Measurements from ENCODE around the gene STX8. TPM values are rescaled to one million over a fixed set of nuclear protein-coding genes. Genes with fewer than 3 reads are reported as not detected.
"Not testable (repeated sequence)": the region's sequence is repeated elsewhere in the genome, so short reads cannot be mapped to it uniquely, and the experiment has no call there.

STX8 gene
- total RNA-seq, 1 donor from 2014 or later, result 75.9 TPM

DNA sequence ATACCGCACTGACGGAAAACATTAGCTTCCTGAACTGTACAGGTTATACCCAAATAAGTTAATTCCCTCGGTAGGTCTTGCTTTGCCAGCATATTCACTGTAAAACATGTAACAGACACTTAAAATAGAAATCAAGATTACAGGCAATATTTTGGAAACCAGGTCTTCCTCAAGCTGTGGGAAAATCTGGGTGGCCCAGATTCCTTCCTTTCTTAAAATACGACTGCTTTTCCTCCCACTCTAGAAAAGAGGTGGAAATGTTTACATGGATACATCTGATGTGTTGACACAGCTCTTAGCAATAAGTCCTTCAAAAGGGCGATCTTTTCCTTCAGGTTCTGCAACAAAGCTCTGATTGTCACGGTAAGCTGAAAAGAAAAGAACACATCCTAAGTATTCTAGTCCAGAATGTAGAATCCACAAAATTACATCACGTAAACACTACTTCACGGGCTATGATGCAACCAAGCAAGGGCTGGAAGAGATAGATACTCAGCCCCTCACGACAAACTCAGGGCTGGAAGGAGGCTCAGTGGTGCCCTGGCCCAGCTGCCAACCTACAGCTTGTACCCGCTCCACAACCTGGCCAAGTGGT is 18.4 kb downstream of the STX8 start:
- DNase-seq (ENCODE audit: low spot score), result no peak

DNA sequence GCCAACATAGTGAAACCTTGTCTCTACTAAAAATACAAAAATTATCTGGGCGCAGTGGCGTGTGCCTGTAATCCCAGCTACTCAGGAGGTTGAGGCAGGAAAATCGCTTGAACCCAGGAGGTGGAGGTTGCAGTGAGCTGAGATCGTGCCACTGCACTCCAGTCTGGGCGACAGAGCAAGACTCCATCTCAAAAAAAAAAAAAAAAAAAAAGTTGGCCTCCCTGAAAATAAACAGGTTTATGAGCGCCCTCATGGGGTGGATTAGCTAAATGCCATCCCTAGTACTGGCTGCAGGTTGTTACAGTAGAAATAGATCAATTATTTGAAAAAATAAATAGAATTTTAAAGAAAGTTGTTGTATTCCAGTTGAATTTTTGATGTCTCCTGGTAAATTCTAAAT is 20.9 kb downstream of the STX8 start:
- not testable (repeated sequence) for DNase-seq (ENCODE audit: low spot score)

DNA sequence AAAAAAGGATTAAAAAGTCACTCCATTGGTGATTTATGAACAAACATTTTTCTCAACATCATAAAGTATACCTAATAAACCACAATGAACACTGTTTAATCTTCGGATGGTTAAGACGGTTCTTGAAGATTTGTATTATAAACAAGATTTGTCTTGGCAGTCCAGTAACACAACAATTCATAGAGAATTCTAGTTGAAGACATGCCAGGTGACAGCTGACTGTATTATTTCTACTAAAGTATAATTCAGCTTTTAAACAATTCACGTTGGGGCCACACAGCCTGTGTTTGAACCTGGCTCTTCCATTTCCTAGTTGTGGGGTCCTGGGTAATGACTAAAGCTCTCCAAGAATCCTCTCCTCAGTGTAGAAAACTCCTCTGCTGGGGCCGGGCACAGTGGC is 22.0 kb downstream of the STX8 start:
- DNase-seq (ENCODE audit: low spot score), result no peak

DNA sequence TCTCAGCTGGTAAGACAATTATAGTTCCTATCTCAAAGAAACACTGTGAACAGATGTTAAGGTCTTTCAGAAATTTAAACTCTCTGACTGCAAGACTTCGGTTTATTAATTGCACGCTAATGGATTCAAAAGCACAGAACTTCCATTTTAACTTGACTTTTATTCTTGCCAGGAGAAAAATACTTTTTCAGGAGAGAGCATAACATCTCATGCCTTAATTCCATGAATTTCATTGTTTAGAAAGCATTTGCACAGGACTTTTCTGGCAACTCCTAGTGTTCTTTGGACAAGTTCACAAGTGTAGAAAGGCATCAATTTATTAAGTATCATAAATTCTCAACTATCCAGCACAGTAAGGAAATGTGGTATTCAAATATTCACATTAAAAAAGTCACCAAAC is 22.4 kb downstream of the STX8 start:
- no peak for DNase-seq (ENCODE audit: low spot score)

DNA sequence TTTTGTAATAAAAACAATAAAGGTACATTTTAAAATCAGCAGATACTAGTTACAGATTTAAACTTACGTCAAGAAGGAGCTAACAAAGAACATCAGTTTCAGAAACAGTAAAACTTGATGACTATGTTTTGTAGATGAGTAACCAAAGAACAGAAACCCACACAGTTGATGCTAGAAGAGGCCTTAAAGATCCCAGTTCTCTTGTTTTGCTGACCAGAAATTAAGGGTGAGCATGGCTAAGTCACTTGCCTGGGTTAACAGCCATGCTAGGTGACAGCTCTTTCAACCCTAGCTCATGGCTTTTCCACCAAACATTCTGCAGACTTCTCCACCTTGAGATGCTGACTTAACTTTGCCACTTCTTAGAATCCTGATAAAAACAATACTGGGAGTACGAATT is 26.4 kb downstream of the STX8 start:
- no peak for DNase-seq (ENCODE audit: low spot score)

DNA sequence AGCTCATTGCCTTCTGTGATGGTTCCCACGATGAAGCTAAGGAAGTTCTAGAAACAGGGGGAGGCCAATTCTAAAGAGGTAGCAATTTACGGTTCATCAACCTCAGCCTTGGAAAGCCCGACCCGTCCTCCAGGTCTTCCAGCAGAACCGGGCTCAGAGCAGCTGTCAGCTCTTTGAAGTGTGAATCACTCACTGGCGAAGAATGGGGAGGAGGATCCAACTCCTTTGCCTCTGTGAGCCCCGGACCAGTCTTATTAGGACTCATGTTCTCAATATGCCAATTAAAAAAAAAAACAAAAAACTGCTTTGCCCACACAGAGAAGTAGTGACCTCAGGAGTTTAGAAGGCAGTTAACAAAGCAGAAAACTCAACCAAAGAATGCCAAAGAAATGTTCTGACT is 31.4 kb downstream of the STX8 start:
- no peak for DNase-seq (ENCODE audit: low spot score)

DNA sequence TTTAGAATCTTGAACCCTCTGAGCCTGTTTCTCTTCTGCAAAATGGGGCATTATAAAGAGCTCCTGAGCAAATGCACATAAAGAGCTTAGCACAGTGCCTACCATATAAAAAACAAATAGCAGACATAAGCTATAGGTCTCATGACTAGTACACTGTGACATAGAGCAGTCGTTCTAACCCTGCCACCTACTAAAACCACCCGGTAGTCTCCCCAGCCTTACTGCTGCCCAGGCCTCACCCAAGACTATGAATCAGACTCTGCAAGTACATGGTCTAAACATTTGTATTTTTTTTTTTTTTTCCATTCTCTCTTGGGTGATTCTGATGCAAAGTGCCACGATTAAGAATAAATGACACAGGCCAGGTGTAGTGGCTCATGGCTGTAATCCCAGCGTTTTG is 33.9 kb downstream of the STX8 start:
- DNase-seq (ENCODE audit: low spot score), result no peak

DNA sequence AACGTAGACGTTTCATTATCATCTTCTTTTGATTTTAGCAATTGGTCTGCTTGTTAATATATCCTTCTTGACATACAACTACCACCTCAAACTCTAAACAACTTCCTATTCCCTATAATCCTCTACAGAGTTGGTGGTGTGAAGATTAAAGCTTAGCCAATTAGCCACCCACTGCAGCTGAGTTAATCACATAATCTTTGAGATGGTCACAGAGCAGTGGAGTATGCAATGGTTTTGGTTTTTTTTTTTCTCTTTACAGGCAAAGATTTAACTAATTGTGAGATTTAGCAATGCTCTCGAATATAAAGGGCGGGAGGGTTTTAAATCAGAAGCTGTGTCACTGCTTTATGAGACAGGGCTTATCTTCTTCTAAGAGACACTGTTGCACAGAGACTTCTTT is 37.0 kb downstream of the STX8 start:
- DNase-seq (ENCODE audit: low spot score), result no peak

DNA sequence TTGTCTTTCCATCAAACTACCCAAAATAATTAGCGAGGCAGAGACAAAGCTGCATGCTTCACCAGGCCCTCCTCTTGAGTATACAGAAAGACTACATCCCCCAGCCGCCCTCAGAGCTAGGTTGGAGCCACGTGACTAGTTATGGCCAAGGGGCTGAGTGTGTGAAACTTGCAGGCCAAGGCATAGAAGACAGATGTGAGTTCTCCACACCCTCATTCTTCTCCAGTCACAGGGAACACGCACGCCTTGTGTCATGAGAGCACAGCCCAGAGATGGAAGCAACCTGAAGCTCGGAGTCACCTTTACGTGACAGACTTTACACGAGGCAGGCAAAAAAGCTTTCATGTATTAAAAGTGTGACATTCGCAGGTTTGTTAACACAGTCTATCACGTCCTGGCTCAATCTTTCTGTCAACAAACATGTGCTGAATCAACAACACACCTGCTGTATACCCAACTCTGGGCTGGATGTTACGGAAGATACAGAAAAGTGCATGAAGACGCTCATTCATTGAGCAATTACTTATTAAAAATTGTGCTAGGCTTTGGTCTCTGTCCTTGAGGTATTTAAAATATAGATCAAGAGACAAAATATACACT is 38.3 kb downstream of the STX8 start:
- no peak for DNase-seq (ENCODE audit: low spot score)

DNA sequence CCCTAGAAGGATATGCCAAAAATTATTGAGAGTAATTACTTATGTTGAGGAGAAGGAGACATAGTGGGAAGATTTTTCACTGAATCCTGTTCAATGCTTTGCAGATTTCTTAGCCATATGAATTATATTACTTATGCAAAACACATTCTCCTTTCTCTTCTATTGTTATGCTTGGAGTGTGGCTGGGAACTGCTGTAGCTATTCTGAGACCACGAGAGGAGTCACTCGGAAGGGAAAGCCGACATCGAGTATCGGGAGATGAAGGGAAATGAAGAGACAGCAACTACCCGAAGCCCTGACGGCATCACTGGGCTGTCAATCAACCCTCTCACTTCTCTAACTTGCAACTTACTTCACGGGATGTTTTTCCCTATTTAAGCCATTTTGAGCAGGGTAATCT is 39.6 kb downstream of the STX8 start:
- no peak for DNase-seq (ENCODE audit: low spot score)

DNA sequence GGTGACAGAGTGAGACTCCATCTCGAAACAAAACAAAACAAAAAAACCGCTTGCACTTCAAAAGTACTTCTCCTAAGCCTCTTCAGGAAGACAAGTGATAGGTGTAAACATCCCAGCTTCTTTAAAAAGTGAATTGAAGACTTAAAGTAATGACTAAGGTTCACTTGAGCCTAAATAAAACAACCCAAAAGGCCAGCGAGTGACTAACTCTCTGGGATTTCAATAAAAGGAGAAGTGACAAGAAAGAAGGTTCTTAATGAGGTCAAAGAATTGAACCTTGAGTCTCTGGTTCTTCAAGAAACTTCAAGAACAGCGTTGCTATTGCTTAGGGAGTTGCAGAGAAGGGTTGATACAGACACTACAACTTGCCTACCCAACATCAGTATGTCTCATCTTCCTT is 42.2 kb downstream of the STX8 start:
- DNase-seq (ENCODE audit: low spot score), result no peak

DNA sequence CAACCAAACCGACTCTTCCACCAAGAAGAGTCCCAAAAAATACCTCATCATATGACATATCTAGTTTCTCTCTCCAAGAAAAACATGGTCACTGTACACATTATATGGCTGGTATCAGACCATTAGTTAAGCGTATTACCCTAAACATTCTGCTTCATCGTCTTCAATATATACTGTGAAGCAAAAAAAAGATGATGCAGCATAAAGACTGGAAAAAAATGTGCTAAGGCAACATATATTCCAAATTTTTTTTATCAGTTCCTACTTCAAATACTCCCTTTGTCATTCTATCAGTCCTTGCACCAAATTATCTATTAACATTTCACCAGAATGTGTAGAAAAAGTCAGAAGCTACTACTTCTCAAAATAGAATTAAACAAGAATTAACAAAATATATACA is 42.9 kb downstream of the STX8 start:
- DNase-seq (ENCODE audit: low spot score), result no peak

DNA sequence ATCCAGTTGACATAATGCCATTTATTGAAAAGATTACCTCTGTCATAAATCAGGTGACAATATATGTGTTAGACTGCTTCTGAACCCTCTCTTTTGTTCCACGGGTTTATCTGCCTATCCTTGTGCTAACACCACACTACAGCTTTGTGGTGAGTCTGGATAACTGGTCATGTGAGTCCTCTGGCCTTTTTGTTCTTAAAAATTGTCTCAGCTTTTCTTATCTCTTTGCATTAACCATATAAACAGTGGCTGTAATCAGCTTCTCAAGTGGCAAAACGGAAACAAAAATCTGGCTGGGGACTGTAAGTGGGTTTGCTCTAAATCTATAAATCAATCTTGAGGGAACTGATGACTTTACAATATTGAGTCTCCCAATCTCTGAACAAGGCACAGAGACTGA is 44.6 kb downstream of the STX8 start:
- no peak for DNase-seq (ENCODE audit: low spot score)

DNA sequence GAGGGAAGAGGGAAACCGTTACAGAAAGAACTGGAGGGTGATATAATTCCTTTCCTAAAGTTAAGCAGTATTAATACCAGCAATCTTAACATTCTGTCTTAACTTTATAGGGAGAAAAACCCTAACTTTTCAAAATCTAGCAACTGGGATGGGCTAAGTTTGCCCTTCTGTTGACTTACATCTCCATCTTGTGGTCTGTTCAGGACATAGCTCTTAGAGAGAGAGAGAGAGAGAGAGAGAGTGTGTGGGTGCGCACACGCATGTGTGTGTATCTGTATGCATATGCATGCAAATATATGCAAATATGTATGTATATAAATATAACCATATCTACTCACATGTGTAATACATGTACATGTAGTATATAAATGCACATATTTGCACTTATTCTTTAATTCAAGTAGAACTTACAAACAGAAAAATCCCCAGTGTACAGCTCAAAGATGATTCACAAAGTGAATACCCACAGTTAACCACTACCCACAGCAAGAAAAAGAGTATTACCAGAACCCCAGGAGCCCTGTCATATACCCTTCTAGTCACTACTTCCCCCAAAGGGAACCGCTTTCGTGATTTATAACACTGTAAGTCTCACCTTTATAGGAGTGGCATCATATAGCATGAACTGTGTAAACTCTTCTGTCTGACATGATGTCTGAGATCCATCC is 46.5 kb downstream of the STX8 start:
- no peak for DNase-seq (ENCODE audit: low spot score)

DNA sequence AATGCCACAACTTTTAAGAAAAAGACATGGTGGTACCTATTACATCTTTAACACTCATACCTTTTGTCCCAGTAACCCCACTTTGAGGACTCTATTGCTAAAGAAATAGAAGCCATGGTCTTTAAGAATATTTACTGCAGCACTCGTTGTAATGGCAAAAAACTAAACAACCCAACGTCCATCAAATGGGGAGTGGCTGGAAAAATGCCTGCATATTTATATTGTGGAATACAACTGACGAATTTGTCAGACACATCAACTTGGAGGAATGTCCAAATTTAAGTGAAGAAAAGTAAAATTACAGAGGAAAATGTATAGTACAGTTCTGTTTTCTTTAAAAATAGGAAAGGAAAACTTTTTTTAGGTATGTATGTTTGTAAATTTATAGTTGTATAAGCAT is 47.8 kb downstream of the STX8 start:
- no peak for DNase-seq (ENCODE audit: low spot score)

DNA sequence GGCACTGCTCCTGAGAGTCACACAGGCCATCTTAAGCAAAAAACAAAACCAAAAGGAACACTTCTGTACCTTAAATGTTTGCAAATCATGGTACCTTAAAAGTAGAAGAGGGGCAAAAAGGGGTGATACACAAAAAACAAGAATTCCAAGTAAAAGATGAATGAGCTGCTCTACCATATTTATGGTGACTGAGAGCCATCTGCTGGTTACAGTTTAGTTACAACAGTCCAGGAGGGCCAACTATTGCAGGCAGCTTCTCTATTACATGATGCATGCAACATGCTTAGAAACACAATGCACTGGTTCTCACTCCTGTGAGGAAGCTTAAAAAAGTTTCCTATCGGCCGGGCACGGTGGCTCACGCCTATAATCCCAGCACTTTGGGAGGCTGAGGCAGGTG is 53.5 kb downstream of the STX8 start:
- no peak for DNase-seq (ENCODE audit: low spot score)

DNA sequence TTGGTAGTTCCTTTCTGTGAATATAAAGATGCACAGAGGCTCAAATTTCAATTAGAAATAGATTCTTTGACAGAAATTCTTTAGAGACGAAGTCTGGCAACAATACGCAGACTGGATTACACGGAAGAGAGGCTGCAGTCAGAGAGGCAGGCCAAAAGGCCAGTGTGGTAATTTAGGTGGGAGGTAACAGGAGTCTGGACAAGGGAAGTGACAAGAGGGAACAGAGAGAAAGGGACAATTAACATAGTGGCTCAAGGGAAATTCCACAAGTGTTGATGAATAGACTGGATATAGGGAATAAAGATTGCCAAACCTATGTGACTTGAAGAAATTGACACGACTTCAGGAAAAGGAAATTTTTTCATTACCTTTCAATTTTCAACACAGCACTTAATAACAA is 54.6 kb downstream of the STX8 start:
- no peak for DNase-seq (ENCODE audit: low spot score)

DNA sequence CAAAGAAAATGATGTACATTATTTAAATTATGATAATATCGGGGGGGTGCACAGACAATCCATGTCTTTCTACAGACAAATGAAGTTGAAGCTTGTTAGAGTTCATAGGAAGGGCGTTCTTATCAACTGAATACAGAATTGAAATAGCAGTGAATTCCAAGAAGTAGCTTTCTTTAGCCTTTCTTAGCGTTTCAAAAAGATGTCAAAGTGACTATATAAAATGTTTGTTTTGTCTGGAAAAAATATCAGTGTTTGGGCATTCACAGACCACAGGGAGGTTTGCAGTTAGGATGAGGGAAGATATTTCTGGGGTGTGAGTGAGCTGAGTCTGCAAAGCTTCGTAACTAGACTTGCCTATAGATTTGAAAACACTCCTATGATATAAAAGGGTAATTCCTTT is 55.0 kb downstream of the STX8 start:
- DNase-seq (ENCODE audit: low spot score), result no peak

DNA sequence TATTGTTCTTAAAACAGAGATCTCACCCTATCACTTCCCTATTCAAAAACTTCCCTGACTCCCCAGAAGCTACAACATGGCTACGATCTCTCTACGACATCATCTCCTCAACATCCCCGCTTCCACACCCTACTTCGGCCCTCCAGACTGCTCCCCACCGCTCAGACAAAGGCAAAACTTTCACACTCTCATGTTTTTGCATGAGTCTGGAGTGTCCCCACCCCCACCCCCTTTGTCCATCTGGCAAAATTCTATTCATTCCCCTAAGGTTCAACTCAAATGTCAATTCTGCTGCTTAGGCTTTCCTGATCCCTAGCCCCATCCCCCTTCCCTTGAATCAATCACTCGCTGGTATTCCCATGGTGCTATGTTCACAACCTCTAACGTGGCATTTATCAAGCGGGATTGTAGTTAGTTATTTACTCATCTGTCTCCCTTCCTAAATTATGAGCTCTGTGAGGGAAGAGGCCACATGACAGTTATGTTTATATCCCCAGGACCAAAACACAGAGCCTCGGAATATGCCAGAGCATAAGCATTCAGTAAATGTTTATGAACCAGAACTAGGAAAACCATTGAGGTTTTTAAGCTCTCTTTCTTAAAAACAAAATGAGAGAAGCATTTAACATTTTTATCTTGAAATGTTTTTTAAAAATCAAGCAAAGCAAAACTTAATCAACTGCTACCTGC is 55.9 kb downstream of the STX8 start:
- DNase-seq (ENCODE audit: low spot score), result no peak

DNA sequence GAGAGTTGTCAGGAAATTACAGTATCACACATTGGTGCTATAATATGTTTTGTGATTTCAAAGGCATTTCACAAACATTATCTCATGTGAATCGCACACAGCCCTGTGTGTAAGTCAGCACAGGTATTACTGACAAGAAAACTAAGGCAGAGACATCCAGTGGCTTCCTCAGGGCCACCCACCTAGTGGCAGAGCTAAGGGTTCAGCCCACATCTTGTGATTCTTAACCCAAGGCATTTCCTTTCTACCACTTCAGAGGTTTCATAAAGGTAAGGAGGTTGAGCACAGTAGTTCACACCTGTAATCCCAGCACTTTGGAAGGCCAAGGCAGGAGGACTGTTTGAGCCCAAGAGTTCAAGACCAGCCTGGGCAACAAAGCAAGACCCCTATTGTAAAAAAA is 58.2 kb downstream of the STX8 start:
- no peak for DNase-seq (ENCODE audit: low spot score)

DNA sequence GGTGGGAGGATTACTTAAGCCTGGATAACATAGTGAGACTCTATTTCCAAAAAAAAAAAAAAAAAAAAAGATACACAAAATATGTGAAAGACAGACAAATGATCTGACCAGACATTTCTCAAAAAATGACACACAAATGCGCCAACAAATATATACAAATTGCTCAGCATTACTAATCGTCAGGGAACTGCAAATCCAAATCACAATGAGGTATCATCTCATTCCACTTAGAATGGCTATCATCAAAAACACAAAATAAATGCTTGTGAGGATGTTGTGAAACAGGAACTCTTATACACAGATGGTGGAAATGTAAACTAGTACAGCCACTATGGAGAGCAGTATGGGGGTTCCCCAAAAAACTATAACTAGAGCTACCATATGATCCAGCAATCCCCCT is 62.4 kb downstream of the STX8 start:
- no peak for DNase-seq (ENCODE audit: low spot score)

DNA sequence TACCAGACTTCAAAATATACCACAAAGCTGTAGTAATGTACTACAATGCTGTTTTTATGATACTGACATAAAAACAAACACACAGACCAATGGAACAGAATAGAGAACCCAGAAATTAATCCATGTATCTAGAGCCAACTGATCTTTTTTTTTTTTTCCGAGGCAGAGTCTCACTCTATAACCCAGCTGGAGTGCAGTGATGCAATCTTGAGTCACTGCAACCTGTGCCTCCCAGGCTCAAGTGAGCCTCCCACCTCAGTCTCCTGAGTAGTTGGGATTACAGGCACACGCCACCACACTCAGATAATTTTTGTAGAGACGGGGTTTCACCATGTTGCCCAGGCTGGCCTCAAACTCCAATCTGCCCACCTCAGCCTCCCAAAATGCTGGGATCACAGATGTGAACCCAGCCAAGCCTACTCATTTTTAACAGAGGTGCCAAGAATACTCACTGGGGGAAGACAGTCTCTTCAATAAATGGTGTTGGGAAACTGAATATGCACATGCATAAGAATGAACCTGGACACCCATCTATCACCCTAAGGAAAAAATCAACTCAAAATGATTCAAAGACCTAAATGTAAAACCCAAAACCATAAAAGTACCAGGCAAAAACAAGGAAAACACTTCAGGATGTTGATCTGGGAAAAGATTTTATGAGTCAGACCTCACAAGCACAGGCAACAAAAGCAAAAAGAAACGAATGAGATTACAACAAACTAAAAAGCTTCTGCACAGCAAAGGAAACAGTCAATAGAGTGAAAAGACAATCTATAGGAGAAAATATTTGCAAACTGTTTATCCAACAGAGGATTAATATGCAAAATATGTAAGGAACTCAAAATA is 63.1 kb downstream of the STX8 start:
- DNase-seq (ENCODE audit: low spot score), result no peak
